Retinal pigment epithelial cell (primary cell): ENCODE results near the gene KCNJ6.

Source experiments
- DNase-seq: peaks from one replicate; pipeline ENCODE4 v3.0.0-alpha.2; 2010; ENCODE audit warnings: low read depth
- H3K4me3 ChIP-seq: 2 replicates; pipeline ENCODE4 v1.5.1; 2011; ENCODE audit warnings: mild to moderate bottlenecking, low read length, control low read depth, moderate library complexity
- TF ChIP-seq, protein P1 (sequence below): conservative IDR thresholded peaks from 2 replicates; pipeline ENCODE4 v1.5.1; 2011; ENCODE audit warnings: low read depth, low read length, control low read depth, inconsistent platforms

Gene KCNJ6

DNA sequence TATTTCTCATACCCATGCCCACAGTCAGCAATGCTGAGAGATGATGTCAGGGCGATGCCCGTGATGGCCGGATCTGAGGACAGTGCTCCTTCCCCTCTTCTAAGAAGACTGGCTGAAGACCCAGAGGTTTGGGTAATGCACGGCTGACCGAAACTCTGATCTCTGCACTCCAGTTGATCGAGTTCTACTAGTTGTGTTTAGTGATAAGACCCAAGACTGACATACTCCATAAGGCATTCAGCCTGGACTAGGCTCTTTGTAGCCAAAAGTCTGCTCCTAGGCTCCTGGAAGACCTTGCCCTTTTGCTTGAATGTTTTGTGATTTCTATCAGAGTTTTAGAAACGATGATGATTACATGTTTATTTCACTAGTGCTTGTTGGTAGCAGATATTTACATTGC, 298.2 kb downstream of the KCNJ6 start:
- no peak overlapping the region for H3K4me3 ChIP-seq
- TF ChIP-seq, protein P1, sequence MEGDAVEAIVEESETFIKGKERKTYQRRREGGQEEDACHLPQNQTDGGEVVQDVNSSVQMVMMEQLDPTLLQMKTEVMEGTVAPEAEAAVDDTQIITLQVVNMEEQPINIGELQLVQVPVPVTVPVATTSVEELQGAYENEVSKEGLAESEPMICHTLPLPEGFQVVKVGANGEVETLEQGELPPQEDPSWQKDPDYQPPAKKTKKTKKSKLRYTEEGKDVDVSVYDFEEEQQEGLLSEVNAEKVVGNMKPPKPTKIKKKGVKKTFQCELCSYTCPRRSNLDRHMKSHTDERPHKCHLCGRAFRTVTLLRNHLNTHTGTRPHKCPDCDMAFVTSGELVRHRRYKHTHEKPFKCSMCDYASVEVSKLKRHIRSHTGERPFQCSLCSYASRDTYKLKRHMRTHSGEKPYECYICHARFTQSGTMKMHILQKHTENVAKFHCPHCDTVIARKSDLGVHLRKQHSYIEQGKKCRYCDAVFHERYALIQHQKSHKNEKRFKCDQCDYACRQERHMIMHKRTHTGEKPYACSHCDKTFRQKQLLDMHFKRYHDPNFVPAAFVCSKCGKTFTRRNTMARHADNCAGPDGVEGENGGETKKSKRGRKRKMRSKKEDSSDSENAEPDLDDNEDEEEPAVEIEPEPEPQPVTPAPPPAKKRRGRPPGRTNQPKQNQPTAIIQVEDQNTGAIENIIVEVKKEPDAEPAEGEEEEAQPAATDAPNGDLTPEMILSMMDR = no peak
- DNase-seq = no peak

DNA sequence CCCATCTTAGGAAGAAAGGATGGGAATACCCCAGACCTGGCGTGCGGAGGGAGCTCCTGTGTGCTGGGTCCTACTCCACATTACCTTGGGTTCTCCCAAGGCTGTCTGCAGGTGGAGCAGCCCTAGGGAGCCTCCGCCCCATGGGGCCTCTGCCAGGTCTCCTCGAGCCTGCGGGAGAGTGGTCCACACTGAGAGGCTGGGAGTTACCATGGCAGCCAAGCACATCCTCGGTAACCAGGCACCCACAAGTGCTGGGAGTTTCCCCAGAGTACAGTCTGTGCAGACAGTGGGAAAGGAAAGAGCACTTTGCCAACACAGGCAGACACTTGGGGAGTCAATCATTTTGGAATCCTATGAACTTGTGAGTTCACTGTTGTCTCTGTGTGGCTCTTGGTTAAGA, 300.3 kb downstream of the KCNJ6 start:
- TF ChIP-seq, protein P1 = no peak
- DNase-seq = no peak

DNA sequence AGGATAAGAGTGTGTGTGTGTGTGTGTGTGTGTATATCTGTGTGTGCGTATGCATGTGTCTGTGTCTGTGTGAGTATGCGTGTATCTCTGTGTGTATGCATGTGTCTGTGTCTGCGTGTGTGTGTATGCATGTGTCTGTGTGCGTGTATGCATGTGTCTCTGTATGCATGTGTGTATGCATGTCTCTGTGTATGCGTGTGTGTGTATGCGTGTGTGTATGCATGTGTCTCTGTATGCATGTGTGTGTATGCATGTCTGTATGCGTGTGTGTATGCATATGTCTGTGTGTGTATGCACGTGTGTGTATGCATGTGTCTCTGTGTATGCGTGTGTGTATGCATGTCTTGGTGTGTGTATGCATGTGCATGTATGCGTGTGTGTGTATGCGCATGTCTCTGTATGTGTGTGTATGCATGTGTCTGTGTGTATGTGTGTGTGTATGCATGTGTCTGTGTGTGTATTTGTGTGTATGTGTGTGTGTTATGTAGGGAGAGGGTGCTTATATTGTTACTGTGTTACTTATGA, 301.8 kb downstream of the KCNJ6 start:
- TF ChIP-seq, protein P1 = no peak
- DNase-seq = no peak

More for the DNA sequence above, 300.3 kb downstream of the KCNJ6 start:
- H3K4me3 ChIP-seq = no peak overlapping the region

DNA sequence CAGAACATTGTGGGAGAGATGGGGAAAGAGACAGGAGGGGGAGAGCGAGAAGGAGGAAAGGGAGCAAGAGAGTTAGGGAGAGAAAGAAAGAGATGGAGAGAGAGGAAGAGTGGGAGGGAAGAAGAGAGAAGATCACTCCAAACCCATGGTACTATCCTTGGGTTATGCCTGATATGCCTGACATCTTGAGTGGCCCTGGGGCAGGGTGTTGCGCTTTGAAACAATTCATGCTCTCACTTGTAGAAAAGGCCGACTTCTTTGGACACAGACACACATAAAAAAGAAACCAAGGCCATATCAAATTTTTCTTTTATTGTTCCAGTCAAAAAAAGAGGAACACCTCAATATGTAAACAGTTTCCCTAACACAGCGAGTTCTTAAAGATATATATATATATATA, 309.2 kb downstream of the KCNJ6 start:
- TF ChIP-seq, protein P1 = no peak
- no peak overlapping the region for H3K4me3 ChIP-seq
- DNase-seq = no peak

More for the DNA sequence above, 301.8 kb downstream of the KCNJ6 start:
- H3K4me3 ChIP-seq = no peak overlapping the region

DNA sequence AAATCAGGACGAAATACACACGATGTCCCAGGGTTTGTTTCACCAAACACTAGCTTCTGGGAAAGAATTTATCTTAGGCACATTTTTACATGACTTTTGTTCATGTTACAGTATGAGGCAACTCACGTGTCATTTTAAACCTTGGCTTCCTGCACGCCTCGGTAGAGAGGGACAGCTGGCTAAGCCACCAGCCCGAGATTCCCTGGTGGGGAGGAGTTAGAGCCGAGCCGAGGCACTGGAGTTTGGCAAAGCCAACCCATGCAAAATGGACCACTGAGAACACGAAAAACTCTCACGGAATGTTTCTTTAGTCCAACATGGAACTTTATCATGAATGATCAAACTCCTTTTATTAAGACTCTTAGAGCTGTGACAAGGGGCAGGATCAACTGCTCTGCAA, 309.7 kb downstream of the KCNJ6 start:
- no peak for DNase-seq
- H3K4me3 ChIP-seq = no peak overlapping the region
- TF ChIP-seq, protein P1 = no peak

DNA sequence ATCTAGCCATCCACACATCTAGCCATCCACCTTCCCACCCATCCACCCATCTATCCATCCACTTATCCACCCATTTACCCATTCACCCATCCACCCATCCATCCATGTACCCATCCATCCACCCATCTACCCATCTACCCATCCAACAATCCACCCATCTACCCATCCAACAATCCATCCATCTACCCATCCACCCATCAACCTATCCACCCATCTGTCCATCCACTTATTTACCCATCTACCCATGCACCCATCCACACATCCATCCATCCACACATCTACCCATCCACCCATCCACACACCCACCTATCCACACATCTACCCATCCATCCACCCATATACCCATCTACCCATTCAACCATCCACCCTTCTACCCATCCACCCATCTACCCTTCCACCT, 311.3 kb downstream of the KCNJ6 start:
- no peak overlapping the region for H3K4me3 ChIP-seq
- no peak for DNase-seq
- TF ChIP-seq, protein P1 = no peak

DNA sequence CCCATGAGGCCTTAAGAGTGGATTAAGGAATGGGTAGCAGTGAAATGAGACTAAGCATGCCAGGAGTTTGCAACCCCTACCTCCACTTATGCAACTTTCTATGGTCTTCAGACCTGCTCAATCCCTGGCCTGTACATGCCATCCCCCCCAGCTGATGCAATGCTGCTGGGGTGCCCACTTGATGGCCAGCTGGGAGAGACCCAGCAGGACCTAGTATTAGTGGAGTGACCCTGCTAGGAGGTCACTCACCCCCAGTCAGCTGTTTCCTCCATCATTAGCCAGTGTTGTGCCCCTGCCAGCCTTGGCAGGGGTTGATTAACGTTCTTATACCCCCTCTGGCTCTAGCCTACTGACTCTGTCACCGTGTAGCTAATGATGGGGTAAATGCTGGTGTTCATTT, 313.1 kb downstream of the KCNJ6 start:
- TF ChIP-seq, protein P1 = no peak
- H3K4me3 ChIP-seq = no peak overlapping the region
- DNase-seq = no peak
